Prostate gland (tissue), 2 donors: Measurements from ENCODE around the gene OR10H4.

ENCODE experiments used
- POLR2A ChIP-seq: fragments of 450-650 bp; IDR thresholded peaks from one replicate; pipeline ENCODE4 v1.6.1; 2016; ENCODE audit warnings: antibody characterized with exemption, mild to moderate bottlenecking
- POLR2AphosphoS5 ChIP-seq: sonication (generic); formaldehyde crosslinking; IDR thresholded peaks from one replicate; pipeline ENCODE4 v1.6.1; 2017; ENCODE audit warnings: antibody characterized with exemption
- TF ChIP-seq, protein P1 (sequence below), 4 experiments: fragments of 200-600 bp in 2 of 4; fragments of 450-650 bp in 2 of 4; sonication (generic) in 2 of 4; IDR thresholded peaks; 1 replicate in 3 of 4; 2 replicates in 1 of 4; pipeline ENCODE4 v1.5.1; 2016 to 2019; ENCODE audit warnings: antibody characterized with exemption in 4 of 4, mild to moderate bottlenecking in 2 of 4, moderate library complexity in 2 of 4

DNA sequence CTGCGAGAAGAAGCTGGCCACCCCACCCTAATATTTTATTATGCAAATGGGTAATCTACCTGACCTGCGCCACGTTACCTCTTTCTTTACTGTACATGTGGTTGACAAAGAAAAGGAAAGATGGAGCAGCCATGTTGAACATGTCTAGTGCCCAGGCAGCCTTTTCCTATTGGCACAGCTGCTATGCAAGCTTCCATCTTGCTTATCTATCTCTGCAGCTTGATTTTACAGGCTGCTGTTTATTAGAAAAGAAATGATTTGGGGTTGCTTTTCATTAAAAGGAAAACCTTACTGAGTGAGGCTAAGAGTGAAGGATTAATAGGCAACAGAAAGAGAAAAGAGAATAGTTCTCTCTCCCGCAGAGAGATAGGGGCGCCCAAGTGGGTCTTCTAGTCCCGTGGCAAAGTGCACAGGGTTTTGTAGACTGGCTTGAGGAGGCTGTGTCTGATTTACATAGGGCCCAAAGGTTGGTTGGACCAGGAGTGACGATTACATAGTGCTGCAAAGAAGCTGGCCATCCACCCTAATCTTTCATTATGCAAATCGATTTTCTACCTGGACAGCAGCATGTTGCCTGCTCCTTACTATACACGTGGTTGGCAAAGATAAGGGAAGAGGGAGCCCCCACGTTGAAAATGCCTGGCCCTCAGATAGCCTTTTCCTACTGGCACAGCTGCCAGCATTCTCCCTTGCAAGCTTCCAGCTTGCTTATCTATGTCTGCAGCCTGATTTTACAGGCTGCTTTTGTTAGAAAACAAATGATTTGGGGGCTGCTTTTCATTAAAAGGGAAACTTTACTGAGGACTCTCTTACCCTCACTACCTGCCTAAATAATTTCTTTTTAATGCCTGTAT lies 28.3 kb downstream of the OR10H4 start:
- TF ChIP-seq, protein P1, sequence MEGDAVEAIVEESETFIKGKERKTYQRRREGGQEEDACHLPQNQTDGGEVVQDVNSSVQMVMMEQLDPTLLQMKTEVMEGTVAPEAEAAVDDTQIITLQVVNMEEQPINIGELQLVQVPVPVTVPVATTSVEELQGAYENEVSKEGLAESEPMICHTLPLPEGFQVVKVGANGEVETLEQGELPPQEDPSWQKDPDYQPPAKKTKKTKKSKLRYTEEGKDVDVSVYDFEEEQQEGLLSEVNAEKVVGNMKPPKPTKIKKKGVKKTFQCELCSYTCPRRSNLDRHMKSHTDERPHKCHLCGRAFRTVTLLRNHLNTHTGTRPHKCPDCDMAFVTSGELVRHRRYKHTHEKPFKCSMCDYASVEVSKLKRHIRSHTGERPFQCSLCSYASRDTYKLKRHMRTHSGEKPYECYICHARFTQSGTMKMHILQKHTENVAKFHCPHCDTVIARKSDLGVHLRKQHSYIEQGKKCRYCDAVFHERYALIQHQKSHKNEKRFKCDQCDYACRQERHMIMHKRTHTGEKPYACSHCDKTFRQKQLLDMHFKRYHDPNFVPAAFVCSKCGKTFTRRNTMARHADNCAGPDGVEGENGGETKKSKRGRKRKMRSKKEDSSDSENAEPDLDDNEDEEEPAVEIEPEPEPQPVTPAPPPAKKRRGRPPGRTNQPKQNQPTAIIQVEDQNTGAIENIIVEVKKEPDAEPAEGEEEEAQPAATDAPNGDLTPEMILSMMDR (IDR thresholded peaks at IDR 0.05) = no peak
- TF ChIP-seq POLR2AphosphoS5 = no peak
- TF ChIP-seq POLR2A = no peak
